ENCODE measurements around the gene DCBLD1.

Gene DCBLD1

DNA sequence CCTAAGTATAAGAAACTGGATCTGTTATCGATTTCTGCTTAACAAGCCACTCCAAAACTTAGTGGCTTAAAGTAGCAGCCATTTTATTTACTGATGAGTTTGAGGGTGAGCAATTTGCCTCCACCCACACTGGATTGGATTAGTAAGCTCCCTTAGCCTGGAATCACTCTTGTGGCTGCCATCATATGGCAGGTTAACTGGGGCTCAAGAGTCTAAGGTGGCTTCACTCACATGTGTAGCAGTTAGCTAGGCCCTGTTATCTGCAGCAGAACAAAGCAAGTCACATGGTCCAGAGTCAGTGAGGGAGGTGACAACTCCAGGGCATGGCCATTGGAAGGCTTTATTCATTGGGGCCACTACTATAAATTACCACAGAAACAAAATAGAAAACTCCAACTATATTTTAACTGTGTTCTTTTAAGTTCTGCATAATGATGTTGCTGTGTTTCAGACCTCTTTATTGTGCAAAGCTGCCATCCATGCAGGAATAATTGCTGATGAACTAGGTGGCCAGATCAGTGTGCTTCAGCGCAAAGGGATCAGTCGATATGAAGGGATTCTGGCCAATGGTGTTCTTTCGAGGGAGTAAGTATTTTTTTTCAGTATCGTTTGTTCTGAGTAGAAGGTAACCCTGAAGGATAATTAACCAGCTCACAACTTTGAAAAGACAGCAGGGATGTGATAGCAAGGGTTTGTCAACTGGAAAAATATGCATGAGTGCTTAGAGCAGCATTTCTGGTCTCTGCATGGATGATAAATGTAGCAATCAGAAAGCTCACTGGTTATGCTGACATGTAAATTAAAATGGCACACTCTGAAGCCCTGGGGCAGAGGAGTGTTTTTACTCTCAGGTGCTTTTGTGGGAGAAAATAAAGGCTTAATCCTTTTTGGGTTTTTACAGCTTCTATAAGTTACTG, 49.6 kb downstream of the DCBLD1 start:
- no peak for DNase-seq

DNA sequence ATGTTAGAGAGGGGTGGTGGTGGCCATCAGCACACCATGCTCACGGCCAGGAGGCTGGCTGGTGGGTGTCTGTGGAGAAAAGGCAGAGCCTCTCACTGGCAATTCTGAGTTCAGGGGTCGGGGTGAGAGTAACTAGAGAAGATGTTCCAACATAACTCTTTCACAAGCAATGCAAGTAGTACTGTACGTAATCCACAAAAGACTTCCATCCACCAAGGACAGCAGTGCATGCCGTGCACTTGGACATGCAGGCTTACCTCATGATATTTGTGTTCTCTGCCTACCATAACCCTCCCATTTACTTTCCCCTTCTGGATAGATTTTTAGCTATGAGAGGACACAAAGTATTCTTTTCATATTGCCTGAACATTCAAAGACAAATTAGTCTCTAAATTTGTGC, 51.3 kb downstream of the DCBLD1 start:
- DNase-seq: no peak

DNA sequence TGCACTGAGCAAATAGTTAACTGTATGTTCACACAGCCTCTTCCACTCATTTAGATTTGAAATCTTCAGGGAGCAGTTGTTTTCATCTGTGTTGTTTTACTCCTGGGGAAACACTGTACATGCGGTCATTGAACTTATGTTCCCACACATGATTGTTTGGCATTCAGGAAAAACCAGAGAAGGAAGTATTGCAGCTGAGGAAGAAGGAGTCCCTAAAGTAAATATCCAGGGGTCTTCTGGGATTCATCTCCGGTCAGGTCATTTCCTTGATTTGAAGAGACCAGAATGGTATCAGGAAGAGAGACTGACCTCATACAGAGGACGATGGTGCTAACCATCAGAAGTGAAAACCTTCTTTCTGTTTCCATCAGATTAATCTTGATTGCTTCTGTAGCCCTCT, 52.5 kb downstream of the DCBLD1 start:
- DNase-seq: no peak

DNA sequence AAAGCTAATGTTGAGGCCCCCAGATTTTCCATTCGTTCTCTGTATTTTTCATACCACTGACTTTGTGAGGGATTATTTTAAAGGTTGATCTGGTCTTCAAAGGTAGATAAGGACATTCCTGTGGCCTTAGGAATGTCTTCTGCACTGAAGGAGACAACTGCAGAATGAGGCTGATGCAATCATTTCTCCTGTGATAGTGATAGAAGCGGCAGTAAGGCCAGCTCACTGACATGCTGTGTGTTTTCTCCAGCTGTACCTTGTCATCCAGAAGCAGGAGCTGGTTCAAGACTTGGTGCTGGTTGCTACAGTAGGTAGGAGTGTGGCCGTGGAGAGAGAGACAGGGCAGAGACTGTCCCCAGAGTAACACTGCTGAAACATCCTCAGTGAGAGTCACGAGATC, 53.8 kb downstream of the DCBLD1 start:
- DNase-seq: no peak

DNA sequence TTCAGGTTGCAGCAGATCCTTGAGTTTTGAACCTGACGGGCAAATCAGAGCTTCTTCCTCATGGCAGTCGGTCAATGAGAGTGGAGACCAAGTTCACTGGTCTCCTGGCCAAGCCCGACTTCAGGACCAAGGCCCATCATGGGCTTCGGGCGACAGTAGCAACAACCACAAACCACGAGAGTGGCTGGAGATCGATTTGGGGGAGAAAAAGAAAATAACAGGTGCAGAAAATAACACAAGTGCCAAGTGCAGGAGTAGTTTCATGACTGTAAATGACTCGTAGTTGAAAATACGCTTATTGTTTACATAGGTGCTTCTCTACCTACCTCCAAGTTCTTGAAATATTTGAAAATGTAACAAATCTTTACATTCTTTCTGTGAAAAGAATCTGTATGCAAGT, 56.1 kb downstream of the DCBLD1 start:
- DNase-seq: no peak

DNA sequence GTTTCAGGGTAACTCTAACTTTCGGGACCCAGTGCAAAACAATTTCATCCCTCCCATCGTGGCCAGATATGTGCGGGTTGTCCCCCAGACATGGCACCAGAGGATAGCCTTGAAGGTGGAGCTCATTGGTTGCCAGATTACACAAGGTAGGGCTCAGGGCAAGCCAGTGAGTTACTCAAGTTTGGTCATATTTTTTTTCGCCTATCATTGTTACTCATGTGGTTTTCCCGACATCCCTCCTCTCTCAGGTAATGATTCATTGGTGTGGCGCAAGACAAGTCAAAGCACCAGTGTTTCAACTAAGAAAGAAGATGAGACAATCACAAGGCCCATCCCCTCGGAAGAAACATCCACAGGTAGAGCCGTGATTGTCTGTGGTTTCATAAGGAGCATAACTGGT, 58.2 kb downstream of the DCBLD1 start:
- no peak for DNase-seq

DNA sequence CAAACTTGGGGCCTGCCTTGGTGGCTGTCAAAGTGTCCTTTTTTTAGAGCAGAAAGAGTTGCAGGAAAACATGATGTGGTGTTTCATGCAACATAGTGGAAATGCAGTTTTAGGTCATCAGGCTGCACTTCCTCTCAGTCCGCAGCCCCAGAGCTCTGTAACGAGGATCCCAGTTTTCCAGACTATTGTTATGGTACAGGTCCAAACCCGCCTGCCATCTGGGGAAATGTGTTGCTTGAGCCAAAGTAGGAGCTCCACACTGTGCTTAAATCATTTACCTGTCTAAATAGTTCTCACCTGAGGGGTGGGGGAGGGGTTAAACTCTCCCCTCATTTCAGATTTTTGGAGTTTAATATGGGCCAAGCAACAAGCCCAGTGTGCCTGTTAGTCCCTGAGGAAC, 60.0 kb downstream of the DCBLD1 start:
- no peak for DNase-seq

DNA sequence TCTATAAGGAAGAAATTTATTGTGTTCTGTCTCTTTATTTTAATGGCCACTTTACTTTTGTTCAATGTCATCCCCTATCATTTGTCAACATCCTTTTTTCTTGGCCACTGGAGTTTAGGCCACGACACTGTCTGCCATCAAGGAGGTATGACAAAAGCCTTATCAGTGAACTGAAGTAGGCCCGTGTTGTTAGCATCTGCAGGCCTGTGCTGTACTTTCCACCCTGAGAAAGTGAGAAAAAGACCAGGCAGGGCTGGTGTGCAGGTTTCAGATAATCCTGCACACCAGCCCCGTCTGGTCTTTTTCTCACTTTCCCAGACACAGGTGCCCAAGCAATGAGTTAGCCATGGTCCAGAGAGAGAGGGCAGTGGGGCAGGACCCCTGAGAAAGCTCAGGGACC, 62.2 kb downstream of the DCBLD1 start:
- DNase-seq: no peak

DNA sequence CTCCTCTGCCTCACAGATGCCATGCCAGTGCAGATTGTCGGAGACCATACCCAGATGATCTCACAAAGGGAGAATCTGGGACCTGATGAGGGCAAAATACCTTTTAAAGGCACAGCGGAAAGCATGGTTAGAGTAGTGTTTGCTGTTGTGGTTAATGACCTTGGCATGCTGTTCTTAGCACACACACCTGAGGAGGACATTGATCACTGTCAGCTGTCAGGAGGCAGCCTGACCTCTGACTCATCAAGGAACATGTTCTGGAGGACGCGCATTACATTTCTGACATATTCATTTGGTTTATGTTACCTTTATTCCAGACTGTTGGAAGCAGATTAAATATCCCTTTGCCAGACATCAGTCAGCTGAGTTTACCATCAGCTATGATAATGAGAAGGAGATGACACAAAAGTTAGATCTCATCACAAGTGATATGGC, 62.7 kb downstream of the DCBLD1 start:
- DNase-seq: no peak

DNA sequence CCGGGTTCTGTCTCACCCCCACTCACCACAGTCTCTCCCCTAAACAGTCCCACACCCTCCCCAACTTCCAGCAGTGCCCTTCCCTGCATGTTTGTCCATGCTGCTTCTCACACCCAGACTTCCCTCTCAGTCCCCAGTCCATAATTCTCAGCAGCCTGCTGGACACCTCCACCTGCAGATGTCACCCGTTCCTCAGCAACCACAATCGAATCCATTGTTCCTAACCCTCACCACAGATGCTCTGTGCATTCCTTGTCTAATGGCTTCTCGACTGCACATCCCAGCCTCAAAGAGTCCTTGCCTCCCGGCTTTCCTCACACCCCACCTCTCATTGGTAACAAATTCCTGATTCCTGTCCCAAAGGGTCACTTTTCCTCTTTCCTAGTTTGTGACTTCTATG, 64.2 kb downstream of the DCBLD1 start:
- no peak for DNase-seq

DNA sequence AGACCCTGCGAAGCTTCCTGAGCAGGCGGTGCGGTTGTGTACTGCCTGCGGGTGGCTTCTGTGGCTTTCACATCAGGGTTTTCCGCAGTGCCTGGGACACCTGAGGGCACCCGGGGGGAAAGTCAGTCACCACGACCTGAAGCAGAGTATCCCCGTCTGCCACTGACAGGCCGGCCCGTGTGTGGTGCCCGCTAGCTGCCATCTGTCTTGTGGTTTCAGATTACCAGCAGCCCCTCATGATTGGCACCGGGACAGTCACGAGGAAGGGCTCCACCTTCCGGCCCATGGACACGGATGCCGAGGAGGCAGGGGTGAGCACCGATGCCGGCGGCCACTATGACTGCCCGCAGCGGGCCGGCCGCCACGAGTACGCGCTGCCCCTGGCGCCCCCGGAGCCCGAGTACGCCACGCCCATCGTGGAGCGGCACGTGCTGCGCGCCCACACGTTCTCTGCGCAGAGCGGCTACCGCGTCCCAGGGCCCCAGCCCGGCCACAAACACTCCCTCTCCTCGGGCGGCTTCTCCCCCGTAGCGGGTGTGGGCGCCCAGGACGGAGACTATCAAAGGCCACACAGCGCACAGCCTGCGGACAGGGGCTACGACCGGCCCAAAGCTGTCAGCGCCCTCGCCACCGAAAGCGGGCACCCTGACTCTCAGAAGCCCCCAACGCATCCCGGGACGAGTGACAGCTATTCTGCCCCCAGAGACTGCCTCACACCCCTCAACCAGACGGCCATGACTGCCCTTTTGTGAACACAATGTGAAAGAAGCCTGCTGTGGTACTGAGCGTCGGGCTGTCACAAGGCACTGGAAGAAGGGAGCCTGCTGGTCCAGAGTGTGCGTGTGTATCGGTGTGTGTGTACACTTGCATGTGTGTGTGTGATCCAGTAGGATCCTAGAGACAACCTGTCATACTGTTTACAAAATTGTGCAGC, 65.5 kb downstream of the DCBLD1 start:
- peak; percentile 41 for DNase-seq

DNA sequence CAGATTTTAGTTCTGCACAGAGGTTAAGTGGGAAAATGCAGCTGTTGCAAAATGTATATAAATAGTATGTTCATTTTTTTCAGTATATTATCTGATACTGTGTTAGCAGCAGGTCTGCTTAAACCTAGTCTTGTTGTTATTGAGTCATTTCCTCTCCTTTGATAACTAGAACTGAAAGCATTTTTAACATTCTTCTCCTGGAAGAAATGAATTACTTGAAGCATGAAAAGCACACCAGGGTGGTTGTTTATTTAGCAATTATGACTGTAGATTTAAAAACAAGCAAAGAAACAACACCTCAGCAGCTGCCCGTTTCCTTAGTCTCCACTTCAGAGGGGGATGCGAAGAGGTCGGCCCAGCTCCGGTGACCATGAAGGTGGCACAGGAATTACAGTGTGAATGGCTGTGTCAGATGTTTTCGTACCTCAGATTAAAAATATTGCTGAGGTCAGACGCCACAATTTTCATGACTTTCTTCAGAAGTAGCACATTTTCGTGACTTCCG, 66.4 kb downstream of the DCBLD1 start:
- no peak for DNase-seq

DNA sequence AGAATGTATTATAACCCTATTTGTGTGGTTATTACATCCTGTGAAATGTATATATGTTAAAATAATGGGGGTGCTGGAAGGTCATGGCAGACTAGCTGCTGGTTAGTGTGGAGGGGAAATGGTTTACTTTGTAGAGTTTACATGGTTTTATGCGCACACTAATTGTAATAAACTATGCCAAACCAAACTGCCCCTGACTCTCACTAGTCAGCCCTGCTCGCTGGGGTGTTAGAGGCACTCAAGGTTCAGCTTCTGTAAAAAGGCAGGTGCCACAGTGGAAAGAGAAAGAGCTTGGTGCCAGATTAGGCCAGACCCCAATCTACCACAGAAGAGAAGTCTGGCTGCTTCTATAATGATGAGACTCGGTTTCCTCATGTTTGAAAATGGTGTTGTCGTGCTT, 67.1 kb downstream of the DCBLD1 start:
- DNase-seq: no peak

DNA sequence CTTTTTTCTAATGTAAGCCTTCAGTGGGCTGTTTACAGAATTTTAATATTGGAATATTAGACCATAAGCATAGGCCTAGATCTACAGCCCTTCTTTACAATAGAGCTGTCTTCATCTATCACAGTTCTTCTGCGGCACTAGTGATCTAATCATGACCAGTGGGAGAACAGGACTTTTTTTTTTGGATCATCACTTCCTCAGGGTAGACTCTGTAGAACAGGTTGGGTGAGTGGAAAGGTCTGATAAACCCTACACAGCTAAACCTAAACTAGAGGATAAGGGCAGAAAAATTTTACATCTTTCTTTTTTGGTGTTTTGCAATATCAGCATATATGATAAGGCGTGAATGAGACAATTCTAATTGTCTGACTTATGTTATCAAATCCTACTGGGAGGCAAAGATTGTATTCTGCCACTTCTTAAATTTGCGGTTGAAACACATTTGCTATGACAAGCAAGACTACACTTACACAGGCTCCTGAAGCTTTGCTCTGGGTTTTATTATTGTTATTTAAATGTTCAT, 67.7 kb downstream of the DCBLD1 start:
- DNase-seq: no peak

DNA sequence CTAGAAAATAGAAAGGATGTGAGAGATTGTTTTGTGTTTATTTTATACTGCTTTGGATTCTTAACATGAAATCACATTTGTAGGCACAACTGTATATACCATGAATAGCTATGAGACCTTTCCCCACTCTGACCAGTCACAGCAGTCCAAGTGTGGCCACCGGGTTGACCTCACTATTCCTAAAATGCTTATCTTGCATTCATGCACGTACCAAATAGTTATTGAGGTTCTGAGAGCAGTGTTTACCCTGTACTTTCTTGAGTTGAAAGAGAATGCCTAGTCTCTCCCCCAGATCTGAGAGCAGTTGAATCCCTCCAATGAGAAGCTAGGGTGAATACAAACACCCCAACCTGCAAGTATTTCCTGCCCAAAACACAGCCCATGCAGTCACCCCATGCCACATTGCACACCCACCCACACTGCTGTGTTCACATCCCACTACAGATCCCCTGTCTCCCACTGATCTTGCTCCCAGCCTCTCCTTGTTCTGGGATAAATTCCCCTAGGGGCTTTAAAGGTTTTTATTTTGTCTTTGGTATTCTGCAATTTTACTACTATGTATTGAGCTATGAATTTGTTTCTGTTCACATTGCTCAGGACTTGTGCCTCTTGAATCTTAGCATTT, 68.3 kb downstream of the DCBLD1 start:
- no peak for DNase-seq

DNA sequence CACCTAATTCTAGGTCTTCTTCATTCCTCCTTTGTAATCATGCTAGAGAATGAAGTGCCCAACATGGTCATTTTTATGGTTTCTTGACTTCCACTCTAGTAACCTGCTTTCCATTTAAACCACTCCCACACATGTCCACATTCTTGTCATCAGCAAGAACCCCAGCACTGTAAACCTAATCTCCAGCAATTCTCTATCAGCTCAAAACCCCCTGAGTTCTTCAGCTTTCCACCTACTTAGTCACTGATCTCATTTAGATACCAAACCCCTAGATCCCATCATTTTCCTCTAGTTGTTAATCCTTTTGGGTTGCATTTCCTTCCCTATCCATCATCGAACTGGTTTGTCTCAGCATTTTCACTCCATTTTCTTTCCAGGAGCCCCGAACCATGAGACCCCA, 70.1 kb downstream of the DCBLD1 start:
- no peak for DNase-seq

DNA sequence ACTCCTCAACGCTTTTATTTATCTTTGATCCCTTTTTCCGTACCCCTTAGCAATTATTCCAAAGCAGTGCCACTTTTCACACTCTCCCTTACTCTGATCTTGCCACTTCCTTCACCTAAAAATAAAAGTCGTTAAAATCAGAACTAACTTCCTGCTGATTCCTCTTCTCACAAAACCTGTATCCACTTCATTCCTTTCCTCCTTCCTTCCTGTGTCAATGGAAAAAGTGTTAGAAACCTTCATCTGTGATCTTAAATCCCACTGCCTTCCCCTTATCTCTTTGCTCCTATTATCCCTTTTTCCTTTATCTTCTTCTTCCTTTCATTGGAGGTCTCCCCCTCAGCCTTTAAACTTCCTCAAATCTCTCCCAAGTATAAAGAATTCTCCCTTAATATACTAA, 70.7 kb downstream of the DCBLD1 start:
- DNase-seq: no peak

DNA sequence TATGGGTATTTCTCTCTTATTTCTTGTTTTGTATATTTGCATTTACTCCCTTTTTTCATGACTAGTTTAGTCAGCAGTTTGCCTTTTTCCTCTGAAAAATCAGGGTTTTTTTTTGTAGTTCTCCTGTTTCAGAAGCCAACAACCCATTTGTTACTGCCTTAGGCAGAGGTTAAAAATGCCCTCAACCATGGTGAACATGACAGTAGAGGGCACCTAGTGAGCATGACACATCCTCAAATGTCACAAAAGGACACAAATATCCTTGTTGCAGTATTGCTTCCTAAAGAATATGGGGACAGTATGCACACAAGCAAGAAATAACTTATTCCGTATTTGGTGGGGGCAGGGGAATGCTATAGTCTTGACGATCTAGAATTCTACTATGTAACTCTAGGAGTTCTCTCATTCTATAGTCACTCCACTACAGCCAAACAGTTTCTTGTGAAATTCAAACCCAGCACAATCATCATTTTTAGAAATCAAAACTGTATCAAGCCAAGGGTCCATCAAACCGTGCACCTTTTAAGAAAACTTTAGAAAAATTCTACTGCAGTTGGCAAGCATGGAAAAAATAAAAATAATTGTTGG, 72.9 kb downstream of the DCBLD1 start:
- no peak for DNase-seq

DNA sequence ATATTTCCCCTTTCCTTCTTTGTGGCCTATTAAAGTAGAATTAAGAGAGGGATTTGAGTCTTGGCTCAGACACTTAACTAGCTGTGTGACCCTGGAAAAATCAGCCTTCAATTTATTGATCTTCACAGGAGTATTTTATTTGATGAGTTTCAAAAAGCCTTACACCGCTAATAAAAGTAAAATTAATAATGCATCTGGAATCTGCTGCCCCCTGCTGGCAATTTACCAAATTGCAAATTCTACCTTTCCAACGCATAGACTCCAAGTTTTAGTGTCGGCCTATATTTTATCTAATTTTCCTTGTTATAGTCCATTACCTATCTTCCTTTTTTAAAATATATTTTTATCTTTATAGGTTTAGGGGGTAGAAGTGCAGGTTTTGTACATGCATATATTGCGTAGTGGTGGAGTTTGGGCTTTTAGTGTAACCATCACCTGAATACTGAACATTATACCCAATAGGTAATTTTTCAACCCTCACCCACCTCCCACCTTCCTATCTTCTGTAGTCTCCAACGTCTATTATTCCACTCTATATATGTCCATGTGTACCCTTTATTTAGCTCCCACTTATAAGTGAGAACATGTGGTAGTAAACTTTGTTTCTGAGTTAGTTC, 73.5 kb downstream of the DCBLD1 start:
- DNase-seq: peak; percentile 47

DNA sequence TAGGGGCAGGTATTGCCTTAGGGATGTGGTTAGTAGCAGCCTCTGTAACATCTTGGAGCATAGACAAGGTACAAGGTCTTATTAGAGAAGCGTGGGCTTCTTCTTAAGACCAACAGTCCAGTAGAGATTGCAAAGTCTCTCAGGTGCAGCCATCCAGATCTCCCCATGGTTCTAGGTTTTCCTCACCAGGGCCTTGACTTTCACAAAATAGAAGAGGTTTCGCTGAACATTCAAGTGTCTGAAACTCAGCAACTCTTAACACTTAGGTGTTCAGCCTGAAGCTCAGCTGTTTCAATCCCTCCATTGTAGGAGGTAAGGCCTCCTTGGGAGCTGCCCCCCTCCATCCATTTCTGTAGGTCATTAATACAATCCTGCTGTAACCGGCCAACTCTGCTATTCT, 75.5 kb downstream of the DCBLD1 start:
- DNase-seq: no peak

DNA sequence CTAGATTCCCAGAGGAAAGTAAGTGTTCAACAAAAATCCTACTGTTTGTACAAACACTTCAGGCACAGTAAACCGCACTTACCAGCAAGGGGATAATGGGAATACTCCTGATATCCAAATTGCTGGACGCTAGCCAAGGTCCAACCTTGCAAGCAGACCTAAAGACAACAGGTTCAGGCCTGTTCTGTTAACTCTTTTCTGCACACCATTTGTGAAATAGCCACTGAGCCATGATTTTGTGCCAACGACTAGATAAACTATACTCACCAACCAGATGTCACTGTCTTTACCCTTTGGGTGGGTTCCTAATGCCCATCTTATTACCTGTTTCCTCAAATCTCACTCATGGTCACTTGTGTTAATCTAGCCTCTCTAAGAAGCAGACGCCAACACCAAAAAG, 76.3 kb downstream of the DCBLD1 start:
- no peak for DNase-seq

DNA sequence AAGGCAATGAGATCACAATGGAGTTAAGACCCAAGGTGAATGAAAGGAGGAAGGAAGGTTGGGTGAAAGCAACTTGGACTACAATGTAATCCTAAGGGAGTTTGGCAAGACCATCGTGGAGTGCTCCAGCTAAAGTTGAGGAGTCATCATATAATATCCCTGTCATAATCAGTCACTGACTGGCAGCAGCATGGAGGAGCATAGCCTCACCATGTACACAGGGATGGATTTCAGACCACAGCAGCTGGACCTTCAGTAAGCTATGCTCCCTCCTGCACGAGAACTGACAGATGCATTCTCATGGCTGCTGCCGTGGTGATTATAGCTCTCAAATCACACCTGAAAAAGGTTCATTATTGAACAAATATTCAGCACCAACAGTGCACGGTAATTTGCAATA, 76.8 kb downstream of the DCBLD1 start:
- no peak for DNase-seq

Measured in stimulated activated CD4-positive, alpha-beta T cell treated with anti-CD3 and anti-CD28 coated beads, Interleukin-4, amount 100 ng/mL, for 1 hour (primary cell).